ENCODE results near the gene ANKRD27. TPM values are rescaled to one million over a fixed set of nuclear protein-coding genes. Genes with fewer than 3 reads are reported as not detected.

The ANKRD27 gene
- total RNA-seq, 1 experiment from 2014 or later: 64.2 TPM

DNA sequence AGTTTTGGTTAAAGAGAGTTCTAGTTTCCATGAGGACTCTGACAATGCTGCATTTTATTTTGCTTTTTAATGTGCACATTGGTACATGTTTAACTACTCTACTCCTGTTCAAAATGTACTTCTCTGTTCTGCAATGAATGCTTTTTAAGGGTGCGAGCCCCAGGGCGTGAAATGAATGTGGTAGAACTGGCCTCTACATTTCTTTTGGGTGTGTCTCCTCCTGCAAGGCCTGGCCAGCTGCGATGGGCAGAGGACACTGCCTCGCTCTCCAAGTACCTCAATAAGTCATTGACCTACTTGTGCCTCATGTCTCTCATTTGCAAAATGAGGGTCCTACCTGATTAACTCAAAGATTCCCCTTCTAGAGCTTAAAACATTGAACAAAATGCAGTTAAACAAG lies 7.3 kb upstream of the ANKRD27 start:
- Histone ChIP-seq H3K4me3 (ENCODE audit: low read depth in 2 of 2, low read length in 2 of 2) (no peak overlapping the region), H3K4me1 (ENCODE audit: control insufficient read depth, insufficient read depth, low read length) (no peaks in the 10 kb centered on the region), H3K9me3 (ENCODE audit: control insufficient read depth, insufficient read depth, low read depth, low read length) (no peaks in the 10 kb centered on the region), H3K36me3 (ENCODE audit: control insufficient read depth, insufficient read depth, low read length) (no peaks in the 10 kb centered on the region), H3K27me3 (ENCODE audit: control insufficient read depth, insufficient read depth, low read length) (no peaks in the 10 kb centered on the region), H3K27ac (ENCODE audit: low read length) (no peak overlapping the region)
- ChIA-PET CTCF (no interaction called here), POLR2A (no interaction called here)
- in situ Hi-C loops (cut with HindIII; ENCODE audit: low pct_unique_long_range_greater_than_20kb, low sequenced_read_pairs): no loop called here
- TF ChIP-seq, protein P1, sequence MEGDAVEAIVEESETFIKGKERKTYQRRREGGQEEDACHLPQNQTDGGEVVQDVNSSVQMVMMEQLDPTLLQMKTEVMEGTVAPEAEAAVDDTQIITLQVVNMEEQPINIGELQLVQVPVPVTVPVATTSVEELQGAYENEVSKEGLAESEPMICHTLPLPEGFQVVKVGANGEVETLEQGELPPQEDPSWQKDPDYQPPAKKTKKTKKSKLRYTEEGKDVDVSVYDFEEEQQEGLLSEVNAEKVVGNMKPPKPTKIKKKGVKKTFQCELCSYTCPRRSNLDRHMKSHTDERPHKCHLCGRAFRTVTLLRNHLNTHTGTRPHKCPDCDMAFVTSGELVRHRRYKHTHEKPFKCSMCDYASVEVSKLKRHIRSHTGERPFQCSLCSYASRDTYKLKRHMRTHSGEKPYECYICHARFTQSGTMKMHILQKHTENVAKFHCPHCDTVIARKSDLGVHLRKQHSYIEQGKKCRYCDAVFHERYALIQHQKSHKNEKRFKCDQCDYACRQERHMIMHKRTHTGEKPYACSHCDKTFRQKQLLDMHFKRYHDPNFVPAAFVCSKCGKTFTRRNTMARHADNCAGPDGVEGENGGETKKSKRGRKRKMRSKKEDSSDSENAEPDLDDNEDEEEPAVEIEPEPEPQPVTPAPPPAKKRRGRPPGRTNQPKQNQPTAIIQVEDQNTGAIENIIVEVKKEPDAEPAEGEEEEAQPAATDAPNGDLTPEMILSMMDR (IDR thresholded peaks at IDR 0.05): no peak
- TF ChIP-seq, protein P2, sequence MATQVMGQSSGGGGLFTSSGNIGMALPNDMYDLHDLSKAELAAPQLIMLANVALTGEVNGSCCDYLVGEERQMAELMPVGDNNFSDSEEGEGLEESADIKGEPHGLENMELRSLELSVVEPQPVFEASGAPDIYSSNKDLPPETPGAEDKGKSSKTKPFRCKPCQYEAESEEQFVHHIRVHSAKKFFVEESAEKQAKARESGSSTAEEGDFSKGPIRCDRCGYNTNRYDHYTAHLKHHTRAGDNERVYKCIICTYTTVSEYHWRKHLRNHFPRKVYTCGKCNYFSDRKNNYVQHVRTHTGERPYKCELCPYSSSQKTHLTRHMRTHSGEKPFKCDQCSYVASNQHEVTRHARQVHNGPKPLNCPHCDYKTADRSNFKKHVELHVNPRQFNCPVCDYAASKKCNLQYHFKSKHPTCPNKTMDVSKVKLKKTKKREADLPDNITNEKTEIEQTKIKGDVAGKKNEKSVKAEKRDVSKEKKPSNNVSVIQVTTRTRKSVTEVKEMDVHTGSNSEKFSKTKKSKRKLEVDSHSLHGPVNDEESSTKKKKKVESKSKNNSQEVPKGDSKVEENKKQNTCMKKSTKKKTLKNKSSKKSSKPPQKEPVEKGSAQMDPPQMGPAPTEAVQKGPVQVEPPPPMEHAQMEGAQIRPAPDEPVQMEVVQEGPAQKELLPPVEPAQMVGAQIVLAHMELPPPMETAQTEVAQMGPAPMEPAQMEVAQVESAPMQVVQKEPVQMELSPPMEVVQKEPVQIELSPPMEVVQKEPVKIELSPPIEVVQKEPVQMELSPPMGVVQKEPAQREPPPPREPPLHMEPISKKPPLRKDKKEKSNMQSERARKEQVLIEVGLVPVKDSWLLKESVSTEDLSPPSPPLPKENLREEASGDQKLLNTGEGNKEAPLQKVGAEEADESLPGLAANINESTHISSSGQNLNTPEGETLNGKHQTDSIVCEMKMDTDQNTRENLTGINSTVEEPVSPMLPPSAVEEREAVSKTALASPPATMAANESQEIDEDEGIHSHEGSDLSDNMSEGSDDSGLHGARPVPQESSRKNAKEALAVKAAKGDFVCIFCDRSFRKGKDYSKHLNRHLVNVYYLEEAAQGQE (IDR thresholded peaks at IDR 0.05; ENCODE audit: insufficient read depth in 1 of 2, low read depth in 2 of 2, low read length in 1 of 2): no peak
- TF ChIP-seq TCF7L2 (IDR thresholded peaks at IDR 0.05; ENCODE audit: low read depth, low read length) (no peak), SIN3A (IDR thresholded peaks at IDR 0.05; ENCODE audit: borderline replicate concordance, insufficient read depth, low read depth, low read length) (no peak), POLR2AphosphoS5 (IDR thresholded peaks at IDR 0.05; ENCODE audit: low read depth, low read length) (no peak)
- DNase-seq (ENCODE audit: low read depth, low spot score) (no peak), ATAC-seq (no peak)
- intact Hi-C loops (cut with micrococcal nuclease; ENCODE audit: unreplicated experiment): no loop called here
- no TSS peak for BruUV-seq (replicated peaks)

DNA sequence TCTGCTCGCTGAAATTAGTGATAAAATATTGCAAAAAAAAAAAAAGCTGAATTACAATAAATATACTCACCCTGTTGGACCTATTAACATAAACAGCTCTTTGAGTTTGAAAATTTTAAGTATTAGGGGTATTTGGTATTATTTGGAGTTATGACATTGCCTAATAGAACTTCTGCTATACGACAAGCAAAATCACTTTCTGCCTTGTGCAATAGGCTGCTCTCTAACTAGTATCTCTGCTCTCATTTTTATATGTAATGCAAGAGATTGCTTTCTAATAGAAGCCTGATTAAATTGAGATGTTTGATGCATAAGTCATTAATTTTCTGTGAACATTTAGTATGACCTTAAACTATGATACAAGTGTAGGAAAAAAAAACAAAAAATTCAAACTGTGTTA lies 6.0 kb upstream of the ANKRD27 start:
- H3K36me3 ChIP-seq (ENCODE audit: control insufficient read depth, insufficient read depth, low read length): no peaks in the 10 kb centered on the region
- H3K27ac ChIP-seq (ENCODE audit: low read length): no peak overlapping the region
- ATAC-seq: no peak
- CTCF ChIA-PET: interaction anchor here (0.7 kb wide), 1 partner anchor 471 kb away, joined by 5 read pairs; no protein-coding TSS in a partner anchor
- no peaks in the 10 kb centered on the region for H3K27me3 ChIP-seq (ENCODE audit: control insufficient read depth, insufficient read depth, low read length)
- TF ChIP-seq TCF7L2 (IDR thresholded peaks at IDR 0.05; ENCODE audit: low read depth, low read length) (no peak), POLR2AphosphoS5 (IDR thresholded peaks at IDR 0.05; ENCODE audit: low read depth, low read length) (no peak), SIN3A (IDR thresholded peaks at IDR 0.05; ENCODE audit: borderline replicate concordance, insufficient read depth, low read depth, low read length) (no peak)
- TF ChIP-seq, protein P2 (IDR thresholded peaks at IDR 0.05; ENCODE audit: insufficient read depth in 1 of 2, low read depth in 2 of 2, low read length in 1 of 2): no peak
- TF ChIP-seq, protein P1 (IDR thresholded peaks at IDR 0.05): no peak
- intact Hi-C loops (cut with micrococcal nuclease; ENCODE audit: unreplicated experiment) (no loop called here), in situ Hi-C loops (cut with HindIII; ENCODE audit: low pct_unique_long_range_greater_than_20kb, low sequenced_read_pairs) (no loop called here)
- no peaks in the 10 kb centered on the region for H3K9me3 ChIP-seq (ENCODE audit: control insufficient read depth, insufficient read depth, low read depth, low read length)
- no peak for DNase-seq (ENCODE audit: low read depth, low spot score)
- POLR2A ChIA-PET: interaction anchor here (0.6 to 0.7 kb wide), 4 partner anchors 68 to 264 kb away, joined by 3 to 6 read pairs (median 4); partner anchors contain the start of gene PDCD5
- no peaks in the 10 kb centered on the region; the same call in 1 of the 2 replicates for H3K4me1 ChIP-seq (ENCODE audit: control insufficient read depth, insufficient read depth, low read length)
- H3K4me3 ChIP-seq (ENCODE audit: low read depth in 2 of 2, low read length in 2 of 2): no peak overlapping the region
- no TSS peak for BruUV-seq (replicated peaks)

Measured in Panc1 (cell line).